ENCODE data around the gene TYMP.

GRCh38 chr22:50531546-50531961 is 1.7 kb upstream of the TYMP start:
- no peak for TF ChIP-seq MTA3 (IDR thresholded peaks at IDR 0.05; ENCODE audit: borderline replicate concordance, low read length)
- TF ChIP-seq ZSCAN29 (IDR thresholded peaks at IDR 0.05) = 0 out of 2 replicates have a peak, but pooled peaks have one; percentile 27
- peak; percentile 50; the same call in 1 of the 2 replicates for TF ChIP-seq TAF1 (IDR thresholded peaks at IDR 0.05; ENCODE audit: borderline replicate concordance, low read depth, low read length)
- no peak for TF ChIP-seq POLR2A (IDR thresholded peaks at IDR 0.05; ENCODE audit: low read depth, low read length)
- peak in 1 of 2 experiments; percentile 91; a peak in 2 of 3 replicates for TF ChIP-seq EGR1 (IDR thresholded peaks at IDR 0.05; ENCODE audit: borderline replicate concordance in 1 of 2, low read depth in 2 of 2, low read length in 2 of 2)
- no peak for TF ChIP-seq EP300 (IDR thresholded peaks at IDR 0.05; ENCODE audit: borderline replicate concordance in 1 of 2, control insufficient read depth in 1 of 2, low read depth in 2 of 2, low read length in 2 of 2)
- TF ChIP-seq SP1 (IDR thresholded peaks at IDR 0.05; ENCODE audit: low read depth, low read length) = peak; percentile 9
- TF ChIP-seq NFXL1 (IDR thresholded peaks at IDR 0.05; ENCODE audit: borderline replicate concordance) = no peak
